ENCODE measurements around the gene TRERF1. TPM values are rescaled to one million over a fixed set of nuclear protein-coding genes. Genes with fewer than 3 reads are reported as not detected.

The TRERF1 gene
- total RNA-seq, 1 donor from 2014 or later, result 12.8 TPM

- Mint-ChIP-seq H3K27ac (ENCODE audit: unreplicated experiment) (no peak overlapping the region), H3K27me3 (ENCODE audit: unreplicated experiment) (no peaks in the 10 kb centered on the region), H3K4me1 (ENCODE audit: low read depth, unreplicated experiment) (peaks cover 16% of the 10 kb centered on the region), H3K36me3 (ENCODE audit: unreplicated experiment) (no peaks in the 10 kb centered on the region), H3K9me3 (ENCODE audit: unreplicated experiment) (peaks cover 5% of the 10 kb centered on the region), H3K4me3 (ENCODE audit: unreplicated experiment) (no peak overlapping the region)
- DNase-seq, result no peak
- TF ChIP-seq CTCF (IDR thresholded peaks at IDR 0.05; ENCODE audit: partially characterized antibody, unreplicated experiment), result no peak
Observed at GRCh38 chr6:42409581-42409980, 42.1 kb downstream of the TRERF1 start.

- no peak overlapping the region for H3K4me3 Mint-ChIP-seq (ENCODE audit: unreplicated experiment)
- peaks cover 10% of the 10 kb centered on the region for H3K9me3 Mint-ChIP-seq (ENCODE audit: unreplicated experiment)
- H3K27ac Mint-ChIP-seq (ENCODE audit: unreplicated experiment), result no peak overlapping the region
- H3K36me3 Mint-ChIP-seq (ENCODE audit: unreplicated experiment), result no peaks in the 10 kb centered on the region
- no peak for TF ChIP-seq CTCF (IDR thresholded peaks at IDR 0.05; ENCODE audit: partially characterized antibody, unreplicated experiment)
- H3K27me3 Mint-ChIP-seq (ENCODE audit: unreplicated experiment), result no peaks in the 10 kb centered on the region
- peaks cover 20% of the 10 kb centered on the region for H3K4me1 Mint-ChIP-seq (ENCODE audit: low read depth, unreplicated experiment)
- DNase-seq, result no peak
Observed at GRCh38 chr6:42407379-42407778, 44.3 kb downstream of the TRERF1 start.

GRCh38 chr6:42406306-42407280 is 45.1 kb downstream of the TRERF1 start:
- H3K36me3 Mint-ChIP-seq (ENCODE audit: unreplicated experiment), result peaks cover 2% of the 10 kb centered on the region
- no peak overlapping the region for H3K27ac Mint-ChIP-seq (ENCODE audit: unreplicated experiment)

GRCh38 chr6:42405021-42405420 is 46.7 kb downstream of the TRERF1 start:
- peaks cover 14% of the 10 kb centered on the region for H3K9me3 Mint-ChIP-seq (ENCODE audit: unreplicated experiment)
- no peak for DNase-seq
- no peak overlapping the region for H3K27ac Mint-ChIP-seq (ENCODE audit: unreplicated experiment)
- H3K4me3 Mint-ChIP-seq (ENCODE audit: unreplicated experiment), result no peak overlapping the region
- H3K27me3 Mint-ChIP-seq (ENCODE audit: unreplicated experiment), result peaks cover 1% of the 10 kb centered on the region
- peaks cover 5% of the 10 kb centered on the region for H3K36me3 Mint-ChIP-seq (ENCODE audit: unreplicated experiment)
- H3K4me1 Mint-ChIP-seq (ENCODE audit: low read depth, unreplicated experiment), result peaks cover 14% of the 10 kb centered on the region
- TF ChIP-seq CTCF (IDR thresholded peaks at IDR 0.05; ENCODE audit: partially characterized antibody, unreplicated experiment), result no peak

More at GRCh38 chr6:42406306-42407280, 45.1 kb downstream of the TRERF1 start:
- no peaks in the 10 kb centered on the region for H3K27me3 Mint-ChIP-seq (ENCODE audit: unreplicated experiment)
- no peak overlapping the region for H3K4me3 Mint-ChIP-seq (ENCODE audit: unreplicated experiment)
- no peak for DNase-seq
- H3K9me3 Mint-ChIP-seq (ENCODE audit: unreplicated experiment), result peaks cover 11% of the 10 kb centered on the region
- peaks cover 20% of the 10 kb centered on the region for H3K4me1 Mint-ChIP-seq (ENCODE audit: low read depth, unreplicated experiment)
- no peak for TF ChIP-seq CTCF (IDR thresholded peaks at IDR 0.05; ENCODE audit: partially characterized antibody, unreplicated experiment)

- no peak for DNase-seq
- H3K9me3 Mint-ChIP-seq (ENCODE audit: unreplicated experiment), result peaks cover 14% of the 10 kb centered on the region
- H3K27ac Mint-ChIP-seq (ENCODE audit: unreplicated experiment), result no peak overlapping the region
- peaks cover 18% of the 10 kb centered on the region for H3K4me1 Mint-ChIP-seq (ENCODE audit: low read depth, unreplicated experiment)
- no peak for TF ChIP-seq CTCF (IDR thresholded peaks at IDR 0.05; ENCODE audit: partially characterized antibody, unreplicated experiment)
- H3K36me3 Mint-ChIP-seq (ENCODE audit: unreplicated experiment), result peaks cover 5% of the 10 kb centered on the region
- no peak overlapping the region for H3K4me3 Mint-ChIP-seq (ENCODE audit: unreplicated experiment)
- peaks cover 3% of the 10 kb centered on the region for H3K27me3 Mint-ChIP-seq (ENCODE audit: unreplicated experiment)
Observed at GRCh38 chr6:42404484-42404883, 47.2 kb downstream of the TRERF1 start.
